IMR-90 (cell line): ENCODE results near the gene LYRM7. TPM values are rescaled to one million over a fixed set of nuclear protein-coding genes. Genes with fewer than 3 reads are reported as not detected.

Experiments used
- ATAC-seq: fragments of 200-7000 bp; cut with Tn5 transposase; 2 replicates; pipeline ENCODE4 v1.9.1; 2020; ENCODE audit warnings: low read depth, mild to moderate bottlenecking, moderate library complexity
- BruUV-seq: library from RNA; stranded (reverse); fragments of 400-500 nt; replicated peaks from 2 replicates; lab custom pipeline; 2021; lab: Mats Ljungman, UMichigan
- CTCF ChIA-PET: fragments of 300-600 bp; formaldehyde crosslinking; extraction: SDS; loops from one replicate; lab custom pipeline; 2021; ENCODE audit warnings: antibody characterized with exemption; lab: Yijun Ruan, JAX
- POLR2A ChIA-PET: fragments of 300-600 bp; sonication (Branson Sonifier 250); formaldehyde crosslinking; loops from one replicate; lab custom pipeline; 2022; ENCODE audit warnings: antibody characterized with exemption; ENCODE audit not compliant: unreplicated experiment; lab: Charles Lee
- DNase-seq: peaks from one replicate; pipeline ENCODE4 v3.0.0; 2013
- H2AFZ ChIP-seq: replicated peaks from 2 replicates; pipeline ENCODE3; 2013; ENCODE audit warnings: low read length, mild to moderate bottlenecking; ENCODE audit not compliant: poor library complexity
- H2AK5ac ChIP-seq: 2 replicates; pipeline ENCODE4 v1.6.1; 2013; ENCODE audit warnings: low read depth, low read length, inconsistent platforms
- H2AK9ac ChIP-seq: replicated peaks from 2 replicates; pipeline ENCODE3; 2013; ENCODE audit warnings: mild to moderate bottlenecking, low read depth, low read length, moderate library complexity; ENCODE audit not compliant: poor library complexity
- H2BK120ac ChIP-seq: 2 replicates; pipeline ENCODE4 v1.6.1; 2013; ENCODE audit warnings: low read depth, low read length, inconsistent platforms
- H2BK15ac ChIP-seq: 3 replicates; pipeline ENCODE4 v1.6.1; 2013; ENCODE audit warnings: low read depth, low read length, inconsistent platforms
- H2BK20ac ChIP-seq: 2 replicates; pipeline ENCODE4 v1.6.1; 2013; ENCODE audit warnings: low read depth, mild to moderate bottlenecking, inconsistent platforms, low read length, moderate library complexity
- H2BK5ac ChIP-seq: 2 replicates; pipeline ENCODE4 v1.6.1; 2013; ENCODE audit warnings: mild to moderate bottlenecking, low read depth, low read length, inconsistent platforms; ENCODE audit not compliant: poor library complexity, severe bottlenecking
- H3K14ac ChIP-seq: replicated peaks from 2 replicates; pipeline ENCODE4 v1.6.1; 2013; ENCODE audit warnings: low read depth, low read length, inconsistent platforms
- H3K18ac ChIP-seq: 2 replicates; pipeline ENCODE4 v1.6.1; 2013; ENCODE audit warnings: low read depth, low read length, control low read depth
- H3K23ac ChIP-seq: 2 replicates; pipeline ENCODE4 v1.6.1; 2013; ENCODE audit warnings: low read depth, low read length, inconsistent platforms
- H3K27ac ChIP-seq: 2 replicates; pipeline ENCODE4 v1.5.1; 2013; ENCODE audit warnings: mild to moderate bottlenecking, control low read depth, low read length; ENCODE audit not compliant: insufficient read depth
- H3K27me3 ChIP-seq: 2 replicates; pipeline ENCODE4 v1.6.1; 2013; ENCODE audit warnings: low read length; ENCODE audit not compliant: control insufficient read depth, insufficient read depth
- H3K36me3 ChIP-seq: 2 replicates; pipeline ENCODE4 v1.6.1; 2013; ENCODE audit warnings: low read length, mixed read lengths; ENCODE audit not compliant: control insufficient read depth, insufficient read depth
- H3K4ac ChIP-seq: 2 replicates; pipeline ENCODE4 v1.6.1; 2013; ENCODE audit warnings: low read depth, low read length, inconsistent platforms
- H3K4me1 ChIP-seq: 2 replicates; pipeline ENCODE4 v1.6.1; 2013; ENCODE audit warnings: low read length, mixed read lengths; ENCODE audit not compliant: control insufficient read depth, insufficient read depth
- H3K4me2 ChIP-seq: 2 replicates; pipeline ENCODE4 v1.6.1; 2013; ENCODE audit warnings: low read depth, mild to moderate bottlenecking, control low read depth, low read length, moderate library complexity
- H3K4me3 ChIP-seq: 2 replicates; pipeline ENCODE4 v1.5.1; 2013; ENCODE audit warnings: low read depth, mild to moderate bottlenecking, control low read depth, low read length, moderate library complexity; ENCODE audit not compliant: insufficient read depth
- H3K56ac ChIP-seq: 2 replicates; pipeline ENCODE4 v1.6.1; 2013; ENCODE audit warnings: low read length, inconsistent platforms; ENCODE audit not compliant: insufficient read depth; ENCODE audit errors: extremely low read depth
- H3K79me1 ChIP-seq, 2 experiments: 2 replicates each; pipeline ENCODE4 v1.6.1; 2013; ENCODE audit warnings: low read length in 2 of 2, inconsistent platforms in 1 of 2, low read depth in 1 of 2
- H3K9ac ChIP-seq: 2 replicates; pipeline ENCODE4 v1.6.1; 2013; ENCODE audit warnings: low read depth, low read length, control low read depth
- H3K9me1 ChIP-seq: 2 replicates; pipeline ENCODE4 v1.6.1; 2013; ENCODE audit warnings: low read length, inconsistent platforms; ENCODE audit not compliant: insufficient read depth
- H3K9me3 ChIP-seq: 2 replicates; pipeline ENCODE4 v1.6.1; 2013; ENCODE audit warnings: low read length; ENCODE audit not compliant: control insufficient read depth, insufficient read depth
- H4K20me1 ChIP-seq: 2 replicates; pipeline ENCODE4 v1.6.1; 2013; ENCODE audit warnings: low read length, inconsistent platforms; ENCODE audit not compliant: insufficient read depth
- H4K5ac ChIP-seq: 2 replicates; pipeline ENCODE4 v1.6.1; 2013; ENCODE audit warnings: mild to moderate bottlenecking, low read depth, low read length, control low read depth
- H4K8ac ChIP-seq, 2 experiments: 2 replicates each; pipeline ENCODE4 v1.6.1; 2013; ENCODE audit warnings: low read depth in 2 of 2, low read length in 2 of 2, control low read depth in 1 of 2, inconsistent platforms in 1 of 2
- H4K91ac ChIP-seq: 2 replicates; pipeline ENCODE4 v1.6.1; 2013; ENCODE audit warnings: low read depth, low read length, inconsistent platforms; ENCODE audit not compliant: insufficient read depth
- NFE2L2 ChIP-seq: fragments of 150-350 bp; IDR thresholded peaks from 2 replicates; pipeline ENCODE4 v1.6.1; 2016; ENCODE audit warnings: low read depth, mild to moderate bottlenecking, low read length
- RCOR1 ChIP-seq: IDR thresholded peaks from 2 replicates; pipeline ENCODE4 v1.6.1; 2012; ENCODE audit warnings: mild to moderate bottlenecking, low read length, improper control_type of control experiment; ENCODE audit not compliant: insufficient replicate concordance
- WGBS, 2 experiments: methylation state at CpG; one replicate each; pipeline versions ENCODE4 v1.1.5 to v1.1.7; 2013; ENCODE audit warnings: missing lambda C conversion rate in 2 of 2; ENCODE audit not compliant: insufficient read length in 1 of 2; ENCODE audit errors: extremely low coverage in 2 of 2; 5-methylcytosine and 5-hydroxymethylcytosine counted together
- dilution Hi-C: fragments of 300-500 bp; cut with HindIII; formaldehyde crosslinking; loops from one replicate; pipeline ENCODE4 v1.14.3; 2018; ENCODE audit warnings: low sequenced_read_pairs; ENCODE audit not compliant: unreplicated experiment
- in situ Hi-C: fragments of 300-500 bp; cut with MboI; formaldehyde crosslinking; loops from 3 replicates; pipeline ENCODE4 v1.14.3; 2019; ENCODE audit warnings: low sequenced_read_pairs, inconsistent platforms, mixed read lengths
- intact Hi-C: fragments of 100-400 bp; cut with micrococcal nuclease; formaldehyde crosslinking; loops from 2 replicates; pipeline ENCODE4 v1.10.0; 2022
- polyA plus RNA-seq, 3 experiments: library from polyadenylated mRNA; depleted of rRNA; stranded (reverse); fragments of >200 nt; gene quantifications; 2 replicates each; pipeline ENCODE4 v1.2.3, GENCODE V29; 2012; ENCODE audit warnings: low replicate concordance in 1 of 3
- total RNA-seq: library from RNA; depleted of rRNA; stranded (reverse); fragments of >200 nt; gene quantifications from 2 replicates; pipeline ENCODE4 v1.2.3, GENCODE V29; 2012

The LYRM7 gene
- total and polyA plus RNA-seq, 2 of the 4 experiments (the other 2 are of a cell fraction) = 2.5 to 3.4 TPM

GRCh38 chr5:131151216-131151615 lies 19.5 kb upstream of the LYRM7 start:
- H3K79me1 ChIP-seq = no peaks in the 10 kb centered on the region
- intact Hi-C loops (no loop called here), in situ Hi-C loops (no loop called here), dilution Hi-C loops (no loop called here)
- H3K9ac ChIP-seq = no peak overlapping the region
- peaks cover 7% of the 10 kb centered on the region; the same call in 1 of the 2 replicates for H3K9me1 ChIP-seq
- H3K23ac ChIP-seq = no peak overlapping the region
- no peak overlapping the region for H2BK20ac ChIP-seq
- H2AK5ac ChIP-seq = no peak overlapping the region
- no peak overlapping the region for H3K27ac ChIP-seq
- POLR2A ChIA-PET = no interaction called here
- no peak overlapping the region for H2BK120ac ChIP-seq
- no peaks in the 10 kb centered on the region for H3K36me3 ChIP-seq
- no peaks in the 10 kb centered on the region for H3K9me3 ChIP-seq
- no peak overlapping the region for H4K5ac ChIP-seq
- no peaks in the 10 kb centered on the region for H4K20me1 ChIP-seq
- H3K4me2 ChIP-seq = no peak overlapping the region
- WGBS, 2 experiments = no CpG with 5 or more reads among the region's 4 CpGs
- H2AFZ ChIP-seq = no peak overlapping the region
- no peak overlapping the region for H2BK5ac ChIP-seq
- no peak overlapping the region for H3K14ac ChIP-seq
- H3K4me1 ChIP-seq = peaks cover 3% of the 10 kb centered on the region; the same call in 1 of the 2 replicates
- no peak overlapping the region for H3K18ac ChIP-seq
- H2BK15ac ChIP-seq = no peak overlapping the region
- H3K27me3 ChIP-seq = no peaks in the 10 kb centered on the region
- H4K8ac ChIP-seq = no peak overlapping the region
- no peak overlapping the region for H3K4me3 ChIP-seq
- DNase-seq (no peak), ATAC-seq (no peak)
- CTCF ChIA-PET = no interaction called here
- no TSS peak for BruUV-seq
- TF ChIP-seq NFE2L2 (no peak), RCOR1 (no peak)
- no peak overlapping the region for H2AK9ac ChIP-seq
- H3K4ac ChIP-seq = no peak overlapping the region
- H3K56ac ChIP-seq = no peak overlapping the region
- no peak overlapping the region for H4K91ac ChIP-seq
